H1 (cell line): Measurements from ENCODE around the gene WDFY3. TPM values are rescaled to one million over a fixed set of nuclear protein-coding genes. Genes with fewer than 3 reads are reported as not detected.

Experiments
- JUND ChIP-seq: IDR thresholded peaks from 2 replicates; pipeline ENCODE4 v1.6.1; 2011; ENCODE audit warnings: mild to moderate bottlenecking, improper control_type of control experiment, low read length
- polyA plus RNA-seq, 7 experiments: library from polyadenylated mRNA; depleted of rRNA in 3 of 7; stranded (reverse) in 5 of 7; unstranded in 2 of 7; fragments of >200 nt in 5 of 7; fragments of 200-250 nt in 2 of 7; gene quantifications; 1 replicate in 5 of 7; 2 replicates in 1 of 7; 4 replicates in 1 of 7; pipeline versions ENCODE4 v1.2.1 to v1.2.3, GENCODE V29; 2011 to 2013; ENCODE audit warnings: missing spikeins in 2 of 7, mixed read lengths in 2 of 7
- total RNA-seq: library from RNA; stranded (reverse); fragmentation: NEBNext Ultra II Directional; extraction: Animal tissue kit (Norgen Biotek cat#: 25700); gene quantifications from 2 replicates; pipeline ENCODE4 v1.2.1, GENCODE V29; 2021

Gene WDFY3
- total and polyA plus RNA-seq, 2 of the 8 experiments (the other 6 are each of a cell fraction or from before 2014, with no cell fraction given): 25.6 to 62.4 TPM

DNA sequence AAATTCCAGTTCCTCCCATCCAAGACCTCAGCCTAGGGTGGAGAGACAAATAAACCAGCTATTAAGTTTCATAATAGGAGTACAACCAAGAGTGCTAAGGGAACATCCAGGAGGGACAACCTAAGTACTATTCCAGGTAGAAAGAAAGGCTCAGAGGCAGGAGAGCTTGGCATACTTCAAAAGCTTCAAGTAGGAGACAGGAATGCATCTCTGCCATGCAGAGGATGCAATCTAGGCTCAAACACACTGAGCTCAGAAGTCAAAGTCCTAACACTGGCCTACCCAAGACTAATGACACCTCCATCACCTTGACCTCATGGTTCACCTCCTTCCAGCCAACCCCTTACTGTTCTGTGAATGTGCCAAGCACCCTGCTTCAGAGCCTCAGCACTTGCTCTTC is 8.1 kb downstream of the WDFY3 start (continued):
- no peak for TF ChIP-seq JUND
